CD4-positive, alpha-beta T cell treated with Interleukin-6 at 100 ng/mL for 8 hours (primary cell): ENCODE data around the gene DTX3L.
"Not testable (repeated sequence)": the region's sequence is repeated elsewhere in the genome, so short reads cannot be mapped to it uniquely, and the experiment has no call there.

Source experiments
- DNase-seq: peaks from one replicate; pipeline ENCODE4 v3.0.0-alpha.2; 2020; ENCODE audit warnings: mixed read lengths, low spot score

DTX3L gene

GRCh38 chr3:122562923-122563716, 1.0 kb upstream of the DTX3L start:
- no peak for DNase-seq

DNA sequence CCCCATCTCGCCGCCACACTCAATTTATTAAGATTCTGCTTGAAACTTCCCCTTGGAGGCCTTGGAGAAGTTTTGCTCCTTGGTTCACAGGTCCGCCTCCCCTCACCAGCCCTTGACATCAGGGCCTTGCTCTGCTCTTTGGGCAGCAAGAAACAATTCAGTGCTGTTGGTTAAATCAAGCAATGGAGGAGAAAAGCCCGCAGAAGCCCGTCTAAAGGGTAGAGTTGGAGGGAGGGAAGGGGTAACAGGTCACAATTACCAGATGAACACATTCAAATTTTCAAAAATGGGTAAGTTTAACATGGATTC, 467 bp upstream of the DTX3L start:
- DNase-seq: peak; percentile 11

DNA sequence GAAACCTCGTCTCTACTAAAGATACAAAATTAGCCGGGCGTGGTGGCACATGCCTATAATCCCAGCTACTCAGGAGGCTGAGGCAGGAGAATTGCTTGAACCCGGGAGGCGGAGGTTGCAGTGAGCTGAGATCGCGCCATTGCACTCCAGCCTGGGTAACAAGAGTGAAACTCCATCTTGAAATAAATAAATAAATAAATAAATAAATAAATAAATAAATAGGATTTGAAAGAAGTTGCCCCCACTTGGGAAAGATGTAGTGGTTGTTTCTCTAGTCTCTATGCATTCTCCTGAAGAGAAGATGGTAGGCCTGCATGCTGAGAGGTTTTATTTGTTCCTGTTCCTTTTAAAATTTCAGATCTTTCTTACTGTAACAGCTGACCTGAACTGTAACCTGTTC, 4.0 kb downstream of the DTX3L start:
- not testable (repeated sequence) for DNase-seq

GRCh38 chr3:122568755-122569154, 4.6 kb downstream of the DTX3L start:
- DNase-seq: no peak

- peak; percentile 47 for DNase-seq
Measured at GRCh38 chr3:122572940-122573412, 8.8 kb downstream of the DTX3L start.

DNA sequence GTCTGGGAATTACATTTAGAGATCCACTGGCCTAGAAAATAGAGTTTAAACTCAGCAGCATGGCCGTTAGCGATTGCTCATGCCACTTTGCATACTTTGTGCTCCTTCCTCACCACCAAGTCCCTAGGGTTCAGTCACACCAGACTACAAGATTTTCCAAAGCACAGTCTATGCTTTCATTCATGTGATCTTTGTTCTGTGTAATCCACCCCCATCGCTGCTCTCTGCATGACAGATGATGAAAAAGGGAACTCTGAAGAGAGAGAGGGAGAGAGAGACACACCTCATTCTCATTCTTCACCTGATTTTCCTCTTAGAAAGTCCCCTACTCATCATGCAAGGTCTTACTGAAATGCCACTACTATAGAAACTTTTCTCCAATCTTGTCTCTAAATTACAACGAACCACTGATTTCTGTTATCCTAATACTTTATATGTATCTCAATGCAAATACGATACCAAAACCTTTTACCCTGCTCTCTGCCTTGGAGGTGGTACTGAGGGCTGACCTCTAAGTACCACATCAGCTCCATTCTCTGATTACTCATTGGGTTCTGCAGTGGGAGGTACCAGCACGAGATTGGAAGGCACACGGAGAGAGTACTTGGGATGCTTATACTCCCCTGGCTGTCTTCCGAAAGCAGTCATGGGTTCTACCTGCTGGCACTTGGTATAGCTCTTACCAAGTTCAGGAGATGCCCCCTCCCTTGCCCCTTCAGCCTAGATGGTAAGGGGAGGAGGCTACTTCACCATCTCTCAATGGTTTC, 12.2 kb downstream of the DTX3L start:
- no peak for DNase-seq

DNA sequence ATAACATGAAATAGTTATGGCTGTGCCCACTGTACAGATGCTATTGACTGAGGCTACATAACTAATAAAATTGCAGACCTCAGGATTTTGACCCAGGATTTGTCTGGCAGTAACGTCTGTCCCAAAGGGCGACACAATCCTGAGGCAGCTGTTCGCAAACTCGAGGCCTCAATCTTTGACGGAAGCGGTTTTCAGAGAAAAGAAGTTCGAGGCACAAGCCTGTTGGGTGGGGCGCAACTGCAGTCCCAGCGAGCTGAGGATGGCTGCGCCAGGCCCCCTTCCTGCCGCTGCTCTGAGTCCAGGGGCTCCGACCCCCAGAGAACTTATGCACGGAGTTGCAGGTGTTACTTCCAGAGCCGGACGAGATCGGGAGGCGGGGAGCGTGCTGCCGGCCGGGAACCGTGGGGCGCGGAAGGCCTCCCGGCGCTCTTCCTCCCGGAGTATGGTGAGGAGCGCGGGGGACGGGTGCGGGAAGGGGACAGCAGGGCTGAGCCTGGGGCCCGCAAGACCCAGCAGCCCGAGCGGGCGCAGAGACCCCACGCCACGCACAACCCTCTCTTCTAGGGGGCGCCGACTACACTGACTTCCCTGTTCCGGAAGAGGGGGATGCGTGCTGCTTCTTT, 13.4 kb downstream of the DTX3L start, which contains the start of gene PARP15:
Gene PARP15 (plus strand): TSS at position 242 of the 623 bp plus-strand sequence. CDS start 18 bp downstream, at position 260.
- peak; percentile 54 for DNase-seq

DNA sequence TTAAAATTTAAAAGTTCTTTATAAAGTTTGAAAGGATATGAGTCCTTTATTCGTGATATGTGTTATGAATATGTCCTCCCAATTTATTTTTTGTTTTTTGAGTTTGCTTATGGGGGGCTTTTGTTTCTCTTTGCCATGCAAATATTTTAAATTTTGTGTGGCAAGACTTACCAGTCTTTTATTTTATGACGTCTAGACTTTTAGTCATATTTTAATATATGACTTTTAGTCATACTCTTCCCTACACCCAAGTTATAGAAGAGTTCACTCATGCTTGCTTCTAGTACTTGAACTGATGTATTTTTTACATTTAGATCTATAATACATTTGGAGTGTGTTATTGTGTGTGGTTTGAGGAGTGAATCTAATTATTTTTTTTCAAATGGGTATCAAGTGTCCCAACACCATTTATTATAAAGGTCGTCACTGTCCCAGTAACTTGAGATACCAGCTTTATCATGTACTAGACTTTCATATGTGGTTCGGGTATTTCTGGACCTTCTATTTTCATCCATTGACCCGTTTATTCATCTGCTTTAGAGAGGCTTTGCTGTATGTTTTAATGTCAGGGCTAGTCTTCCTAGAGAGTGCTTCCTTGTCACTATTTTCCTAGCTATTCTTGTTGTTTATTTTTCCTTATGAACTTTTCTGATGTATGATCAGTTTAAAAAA, 14.1 kb downstream of the DTX3L start:
- no peak for DNase-seq

- DNase-seq: no peak
Measured at GRCh38 chr3:122580470-122580869, 16.3 kb downstream of the DTX3L start.

- no peak for DNase-seq
Measured at GRCh38 chr3:122581622-122582021, 17.5 kb downstream of the DTX3L start.

DNA sequence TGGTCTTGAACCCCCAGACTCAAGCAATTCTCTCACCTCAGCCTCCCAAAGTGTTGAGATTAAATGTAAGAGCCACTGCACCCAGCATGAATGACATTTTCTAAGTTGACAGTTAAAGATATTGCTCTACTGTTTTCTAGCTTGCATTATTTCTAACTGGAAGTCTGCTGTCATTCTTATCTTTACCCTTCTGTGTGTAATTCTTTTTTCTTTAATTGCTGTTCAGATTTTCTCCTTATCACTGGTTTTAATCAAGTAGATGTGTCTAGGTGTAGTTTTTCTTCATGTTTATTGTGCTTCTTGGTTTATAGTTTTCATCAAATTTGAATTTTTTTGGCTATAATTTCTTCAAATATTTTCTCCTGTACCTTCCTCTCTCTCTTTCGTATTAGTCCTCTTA, 18.3 kb downstream of the DTX3L start:
- DNase-seq: no peak

DNA sequence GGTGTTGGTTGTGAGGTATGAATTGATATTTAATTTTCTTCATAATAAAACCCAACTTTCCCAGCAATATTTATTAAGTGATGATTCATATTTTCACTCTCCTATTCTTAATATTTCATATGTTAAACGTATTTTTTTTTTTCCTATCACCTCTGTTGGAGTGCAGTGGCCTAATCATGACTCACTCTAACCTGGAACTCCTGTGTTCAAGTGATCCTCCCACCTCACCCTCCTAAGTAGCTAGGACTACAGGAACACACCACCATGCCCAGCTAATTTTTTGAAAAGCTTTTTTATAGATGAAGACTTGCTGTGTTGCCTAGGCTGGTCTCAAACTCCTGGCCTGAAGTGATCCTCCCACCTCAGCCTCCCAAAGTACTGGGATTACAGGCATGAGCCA, 22.0 kb downstream of the DTX3L start:
- DNase-seq: no peak

GRCh38 chr3:122586773-122587485, 22.8 kb downstream of the DTX3L start:
- no peak for DNase-seq

DNA sequence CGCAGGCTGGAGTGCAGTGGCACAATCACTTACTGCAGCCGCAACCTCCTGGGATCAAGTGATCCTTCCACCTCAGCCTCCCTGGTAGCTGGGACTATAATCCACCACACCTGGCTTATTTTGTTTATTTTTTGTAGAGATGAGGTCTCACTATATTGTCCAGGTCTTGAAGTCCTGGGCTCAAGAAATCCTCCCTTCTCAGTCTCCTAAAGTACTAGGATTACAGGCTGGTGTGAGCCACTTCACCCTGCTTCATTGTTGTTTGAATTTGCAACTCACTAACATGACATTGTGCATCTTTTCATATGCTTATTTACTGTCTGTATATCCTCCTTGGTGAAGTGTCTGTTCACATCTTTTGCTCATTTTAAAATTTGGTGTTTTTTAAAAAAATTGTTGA, 23.4 kb downstream of the DTX3L start:
- no peak for DNase-seq

DNA sequence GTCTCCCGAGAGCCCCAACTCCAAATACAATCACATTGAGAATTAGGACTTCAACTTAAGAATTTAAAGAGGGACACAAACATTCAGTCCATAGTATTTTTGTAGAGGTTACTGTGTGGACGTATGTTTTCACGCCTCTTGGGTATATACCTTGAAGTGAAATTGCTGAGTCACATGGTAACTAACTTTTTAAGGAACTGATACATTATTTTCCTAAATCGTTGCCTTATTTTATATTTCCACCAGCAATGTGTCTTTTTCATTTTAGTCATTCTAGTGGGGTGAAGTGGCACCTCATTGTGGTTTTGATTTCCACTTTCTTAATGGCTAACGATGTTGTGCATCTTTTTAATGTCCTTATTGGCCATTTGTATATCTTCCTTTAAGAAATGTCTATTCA, 25.2 kb downstream of the DTX3L start:
- no peak for DNase-seq

DNA sequence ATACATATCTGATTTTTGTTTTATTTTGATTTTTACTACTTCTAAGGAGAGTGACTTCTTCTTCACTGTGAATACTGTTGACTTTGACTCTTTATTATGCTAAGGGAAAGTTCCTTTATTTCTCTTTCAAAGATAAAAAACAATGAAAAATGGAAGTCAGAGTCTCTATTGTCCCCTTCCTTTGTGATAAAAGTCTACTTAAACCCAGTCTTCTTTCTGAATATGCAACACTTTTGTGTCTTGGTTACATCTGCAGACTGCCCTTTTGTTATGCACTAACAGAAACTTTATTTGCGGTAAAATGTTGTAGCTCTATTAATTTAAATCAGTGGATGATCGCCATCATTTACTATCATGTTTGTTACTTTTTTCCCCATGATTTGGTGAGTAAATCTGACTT, 26.5 kb downstream of the DTX3L start:
- DNase-seq: no peak

- no peak for DNase-seq
Measured at GRCh38 chr3:122594025-122594424, 29.9 kb downstream of the DTX3L start.

DNA sequence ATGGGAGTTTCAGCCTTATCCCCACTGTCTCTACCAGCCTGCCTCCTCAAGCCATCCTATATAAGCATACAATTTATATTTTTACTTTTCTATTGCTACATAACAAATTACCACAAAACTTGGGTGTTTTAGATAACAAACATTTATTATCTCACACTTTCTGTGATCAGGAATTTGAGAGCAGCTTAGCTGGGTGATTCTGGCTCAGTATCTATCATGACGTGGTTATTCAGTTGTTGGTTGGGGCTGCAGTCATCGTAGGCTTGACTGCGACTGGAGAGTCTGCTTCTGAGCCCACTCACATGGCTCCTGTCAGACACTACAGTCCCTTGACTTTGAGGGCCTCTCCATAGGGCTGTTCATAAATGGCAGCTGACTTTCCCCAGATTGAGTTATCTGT, 34.0 kb downstream of the DTX3L start:
- no peak for DNase-seq

GRCh38 chr3:122598556-122598955, 34.4 kb downstream of the DTX3L start:
- DNase-seq: no peak

DNA sequence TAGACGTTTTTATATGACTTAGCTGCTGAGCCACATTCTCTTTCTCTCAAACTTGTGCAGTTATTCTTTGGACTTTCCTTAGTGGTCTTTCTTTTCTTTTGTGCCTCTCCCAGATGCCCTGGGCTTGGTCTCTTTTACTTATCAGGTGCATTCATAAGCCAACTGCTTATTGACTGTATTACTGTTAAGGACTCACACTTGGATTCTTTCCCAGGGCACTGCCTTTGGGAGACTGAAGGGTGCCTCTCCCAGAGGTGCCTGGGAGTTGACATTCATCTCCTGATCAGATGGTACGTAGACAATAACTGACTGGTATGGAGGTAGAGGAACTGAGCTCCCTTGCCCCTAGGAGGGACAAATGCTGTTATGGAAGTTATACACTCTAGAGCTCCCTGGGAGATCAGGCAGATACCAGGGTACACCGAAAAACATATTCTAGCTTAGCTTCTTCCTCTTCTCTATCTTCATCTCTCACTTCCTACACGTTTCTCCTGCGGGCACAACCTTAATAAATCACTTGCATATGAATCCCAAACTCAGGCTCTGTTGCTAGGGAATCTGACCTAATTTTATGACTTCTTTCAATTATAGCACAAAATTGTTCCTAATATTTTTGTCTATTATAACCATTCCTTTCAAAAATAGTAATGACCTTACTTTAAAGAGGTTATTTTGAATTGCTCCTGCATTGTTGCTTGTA, 38.0 kb downstream of the DTX3L start:
- DNase-seq: no peak

- no peak for DNase-seq
Measured at GRCh38 chr3:122603056-122603455, 38.9 kb downstream of the DTX3L start.
